Keratinocyte (primary cell): ENCODE measurements around the gene ITIH5.

Source experiments
- CTCF ChIP-seq, 3 experiments: IDR thresholded peaks in 1 of 3; conservative IDR thresholded peaks in 1 of 3; optimal IDR thresholded peaks in 1 of 3; 2 replicates in 2 of 3; 3 replicates in 1 of 3; pipeline versions ENCODE3 to v1.5.1; 2011; ENCODE audit warnings: low read length in 3 of 3, mild to moderate bottlenecking in 3 of 3, moderate library complexity in 2 of 3, control low read depth in 1 of 3, inconsistent platforms in 1 of 3; ENCODE audit not compliant: insufficient read depth in 2 of 3; ENCODE audit errors: extremely low read depth in 1 of 3
- EZH2 ChIP-seq: IDR thresholded peaks from one replicate; pipeline ENCODE4 v1.6.1; 2012; ENCODE audit warnings: inconsistent platforms, mild to moderate bottlenecking, low read length, moderate library complexity

DNA sequence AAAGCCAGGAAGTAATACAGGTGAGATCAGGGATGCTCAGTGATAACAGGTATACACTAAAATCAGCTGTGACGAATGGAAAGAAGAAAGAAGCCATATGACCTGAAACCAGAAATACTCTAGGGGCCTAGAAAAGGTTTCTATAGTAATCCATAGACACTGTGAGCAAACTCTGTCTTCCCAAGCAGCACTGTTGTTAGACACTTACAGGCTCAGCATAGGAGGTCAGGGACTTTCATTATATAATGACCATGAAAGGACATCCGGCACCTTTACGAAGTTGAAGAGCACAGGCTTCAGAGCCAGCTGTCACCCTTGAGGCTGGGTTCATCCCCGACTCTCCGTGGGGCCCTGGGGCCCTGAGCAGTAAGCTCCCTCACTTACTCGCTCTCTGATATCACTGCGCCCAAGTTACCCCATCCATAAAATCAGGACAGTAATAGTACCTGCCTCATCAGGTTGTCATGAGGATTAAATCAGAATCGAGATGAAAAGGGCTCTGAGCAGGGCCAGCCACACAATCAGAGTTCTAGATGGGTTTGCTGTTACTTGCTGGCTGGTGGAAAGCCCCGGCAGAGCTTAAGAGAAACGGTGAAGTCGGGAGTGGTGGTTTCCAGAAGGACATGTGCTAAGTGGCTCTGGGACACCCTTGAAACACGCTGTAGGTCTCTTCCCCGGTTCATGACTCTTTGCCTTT lies 79.5 kb downstream of the ITIH5 start:
- no peak for TF ChIP-seq CTCF (optimal IDR thresholded peaks at IDR 0.05 in 1 of 3, IDR thresholded peaks at IDR 0.05 in 1 of 3, conservative IDR thresholded peaks at IDR 0.05 in 1 of 3; ENCODE audit: extremely low read depth in 1 of 3, insufficient read depth in 2 of 3, low read length in 3 of 3)
- no peak for TF ChIP-seq EZH2
